Ishikawa (cell line): ENCODE data around the gene SREBF2.

Source experiments
- CEBPB ChIP-seq: IDR thresholded peaks from 2 replicates; pipeline ENCODE4 v1.6.1; 2012
- CREB1 ChIP-seq: IDR thresholded peaks from 2 replicates; pipeline ENCODE4 v1.6.1; 2012; ENCODE audit warnings: low read depth
- EGR1 ChIP-seq: IDR thresholded peaks from 2 replicates; pipeline ENCODE4 v1.6.1; 2012
- EP300 ChIP-seq: IDR thresholded peaks from 2 replicates; pipeline ENCODE4 v1.6.1; 2012; ENCODE audit warnings: borderline replicate concordance
- FOXM1 ChIP-seq: IDR thresholded peaks from 2 replicates; pipeline ENCODE4 v1.6.1; 2012; ENCODE audit warnings: low read depth, borderline replicate concordance
- MAX ChIP-seq: IDR thresholded peaks from 2 replicates; pipeline ENCODE4 v1.6.1; 2012
- NFIC ChIP-seq: IDR thresholded peaks from 2 replicates; pipeline ENCODE4 v1.6.1; 2012
- RAD21 ChIP-seq: IDR thresholded peaks from 2 replicates; pipeline ENCODE4 v1.6.1; 2012; ENCODE audit warnings: low read depth
- REST ChIP-seq: IDR thresholded peaks from 2 replicates; pipeline ENCODE4 v1.6.1; 2012; ENCODE audit warnings: low read depth, mild to moderate bottlenecking
- TAF1 ChIP-seq: IDR thresholded peaks from 2 replicates; pipeline ENCODE4 v1.6.1; 2012; ENCODE audit warnings: low read depth, mild to moderate bottlenecking
- TCF12 ChIP-seq: IDR thresholded peaks from 2 replicates; pipeline ENCODE4 v1.6.1; 2012; ENCODE audit warnings: low read depth
- TEAD4 ChIP-seq: IDR thresholded peaks from 2 replicates; pipeline ENCODE4 v1.6.1; 2012
- YY1 ChIP-seq: IDR thresholded peaks from 2 replicates; pipeline ENCODE4 v1.6.1; 2012; ENCODE audit warnings: low read depth
- ZBTB7A ChIP-seq: IDR thresholded peaks from 2 replicates; pipeline ENCODE4 v1.6.1; 2012; ENCODE audit warnings: low read depth
- TF ChIP-seq, protein P1 (sequence below): IDR thresholded peaks from 2 replicates; pipeline ENCODE4 v1.6.1; 2012

SREBF2 gene

DNA sequence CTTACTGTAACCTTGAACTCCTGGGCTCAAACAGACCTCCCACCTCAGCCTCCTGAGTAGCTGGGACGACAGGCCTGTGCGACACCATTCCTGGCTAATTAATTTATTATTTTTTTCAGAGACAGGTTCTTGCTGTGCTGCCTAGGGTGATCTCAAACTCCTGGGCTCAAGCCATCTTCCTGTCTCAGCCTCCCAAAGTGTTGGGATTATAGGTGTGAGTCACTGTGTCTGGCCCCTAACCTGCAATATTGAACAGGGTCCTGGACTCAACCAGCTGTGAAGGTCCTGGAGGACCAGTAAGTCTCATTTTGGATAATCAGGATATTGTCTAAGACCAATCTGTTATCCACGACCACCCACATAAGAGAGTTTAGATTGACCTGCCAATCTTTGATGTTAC lies 17.2 kb upstream of the SREBF2 start:
- TF ChIP-seq EGR1 (no peak), YY1 (no peak), NFIC (no peak), ZBTB7A (no peak), CEBPB (no peak), TEAD4 (no peak), MAX (no peak), EP300 (no peak), REST (no peak), CREB1 (no peak), RAD21 (no peak)
- TF ChIP-seq, protein P1, sequence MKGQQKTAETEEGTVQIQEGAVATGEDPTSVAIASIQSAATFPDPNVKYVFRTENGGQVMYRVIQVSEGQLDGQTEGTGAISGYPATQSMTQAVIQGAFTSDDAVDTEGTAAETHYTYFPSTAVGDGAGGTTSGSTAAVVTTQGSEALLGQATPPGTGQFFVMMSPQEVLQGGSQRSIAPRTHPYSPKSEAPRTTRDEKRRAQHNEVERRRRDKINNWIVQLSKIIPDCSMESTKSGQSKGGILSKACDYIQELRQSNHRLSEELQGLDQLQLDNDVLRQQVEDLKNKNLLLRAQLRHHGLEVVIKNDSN = no peak

GRCh38 chr22:41816241-41816640 lies 16.7 kb upstream of the SREBF2 start:
- TF ChIP-seq TAF1 (no peak), FOXM1 (no peak), CREB1 (no peak), RAD21 (no peak), YY1 (no peak), MAX (no peak), ZBTB7A (no peak), EP300 (no peak), TEAD4 (no peak), REST (no peak), CEBPB (no peak), TCF12 (no peak)

GRCh38 chr22:41816871-41817270 lies 16.0 kb upstream of the SREBF2 start:
- TF ChIP-seq FOXM1 = no peak
- TF ChIP-seq REST = no peak
- TF ChIP-seq CREB1 = no peak
- no peak for TF ChIP-seq YY1
- no peak for TF ChIP-seq RAD21
- no peak for TF ChIP-seq NFIC
- TF ChIP-seq TCF12 = no peak
- TF ChIP-seq ZBTB7A = no peak
- TF ChIP-seq CEBPB = no peak
- TF ChIP-seq EP300 = no peak
- no peak for TF ChIP-seq TAF1
- no peak for TF ChIP-seq TEAD4
- TF ChIP-seq EGR1 = no peak
- TF ChIP-seq MAX = no peak
- TF ChIP-seq, protein P1 = no peak

- no peak for TF ChIP-seq YY1
- TF ChIP-seq EGR1 = no peak
- TF ChIP-seq, protein P1 = no peak
Observed at GRCh38 chr22:41818011-41818410, 14.9 kb upstream of the SREBF2 start.
